ENCODE data around the gene SPATS2L.

Gene SPATS2L

DNA sequence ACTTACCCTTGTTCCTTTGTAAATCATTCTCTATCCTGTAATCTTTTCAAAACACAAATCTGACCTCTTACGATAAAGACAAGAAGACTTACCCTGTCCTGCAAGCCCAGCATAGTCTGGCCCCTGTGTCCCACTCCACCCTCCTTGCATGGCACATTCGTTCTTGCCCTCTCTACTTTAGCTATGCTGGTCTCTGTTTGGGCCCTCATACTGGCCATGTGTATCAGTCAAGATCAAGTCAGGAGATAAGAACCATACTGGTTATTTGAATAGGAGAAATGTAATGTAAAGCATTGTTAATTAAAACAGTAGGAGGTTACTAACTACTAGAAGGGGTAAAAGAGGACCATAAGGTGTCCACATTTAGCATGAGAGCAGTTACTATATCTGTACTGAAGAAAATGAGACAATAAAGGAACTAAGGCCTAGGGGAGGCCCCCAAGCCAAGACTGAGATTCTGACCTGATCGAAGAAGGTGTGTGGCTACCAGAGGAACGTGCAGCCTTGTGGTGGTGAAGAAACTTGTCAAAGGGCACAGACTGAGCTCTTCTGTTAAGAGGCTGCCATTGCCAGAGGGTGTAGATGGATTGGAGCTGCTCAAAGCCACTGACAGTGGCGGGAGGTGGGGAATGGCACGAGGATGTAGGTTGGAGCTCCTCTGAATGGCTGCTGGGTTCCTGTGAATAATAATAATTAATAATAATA lies 122.6 kb downstream of the SPATS2L start:
- no peaks in the 10 kb centered on the region for H3K27me3 ChIP-seq (ENCODE audit: insufficient read depth, low read depth, severe bottlenecking)
- TF ChIP-seq, protein P1, sequence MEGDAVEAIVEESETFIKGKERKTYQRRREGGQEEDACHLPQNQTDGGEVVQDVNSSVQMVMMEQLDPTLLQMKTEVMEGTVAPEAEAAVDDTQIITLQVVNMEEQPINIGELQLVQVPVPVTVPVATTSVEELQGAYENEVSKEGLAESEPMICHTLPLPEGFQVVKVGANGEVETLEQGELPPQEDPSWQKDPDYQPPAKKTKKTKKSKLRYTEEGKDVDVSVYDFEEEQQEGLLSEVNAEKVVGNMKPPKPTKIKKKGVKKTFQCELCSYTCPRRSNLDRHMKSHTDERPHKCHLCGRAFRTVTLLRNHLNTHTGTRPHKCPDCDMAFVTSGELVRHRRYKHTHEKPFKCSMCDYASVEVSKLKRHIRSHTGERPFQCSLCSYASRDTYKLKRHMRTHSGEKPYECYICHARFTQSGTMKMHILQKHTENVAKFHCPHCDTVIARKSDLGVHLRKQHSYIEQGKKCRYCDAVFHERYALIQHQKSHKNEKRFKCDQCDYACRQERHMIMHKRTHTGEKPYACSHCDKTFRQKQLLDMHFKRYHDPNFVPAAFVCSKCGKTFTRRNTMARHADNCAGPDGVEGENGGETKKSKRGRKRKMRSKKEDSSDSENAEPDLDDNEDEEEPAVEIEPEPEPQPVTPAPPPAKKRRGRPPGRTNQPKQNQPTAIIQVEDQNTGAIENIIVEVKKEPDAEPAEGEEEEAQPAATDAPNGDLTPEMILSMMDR (IDR thresholded peaks at IDR 0.05; ENCODE audit: low read depth, low read length), result no peak
- no peak overlapping the region for H3K27ac ChIP-seq
- H3K36me3 ChIP-seq, result no peaks in the 10 kb centered on the region
- no peak overlapping the region for H3K4me3 ChIP-seq (ENCODE audit: low read depth, low read length)
- no peak for DNase-seq
- H3K9me3 ChIP-seq (ENCODE audit: severe bottlenecking), result no peaks in the 10 kb centered on the region

DNA sequence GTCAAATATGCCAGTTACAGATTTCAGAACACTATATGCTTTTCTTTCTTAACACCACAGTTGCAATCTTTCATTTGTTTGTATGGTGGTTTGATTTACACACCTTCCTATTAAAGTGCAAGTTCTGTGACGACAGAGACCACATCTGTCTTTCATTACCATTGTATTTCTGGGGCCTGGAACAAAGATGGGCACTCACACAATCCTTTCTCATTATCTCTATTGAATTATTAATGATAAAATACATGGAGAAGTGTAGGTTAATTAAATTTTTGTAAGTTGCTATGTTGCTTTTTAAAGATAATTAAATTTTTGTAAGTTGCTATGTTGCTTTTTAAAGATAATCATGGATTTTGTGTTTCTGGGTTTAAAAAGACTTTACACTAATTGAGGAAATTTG lies 123.5 kb downstream of the SPATS2L start:
- TF ChIP-seq, protein P1 (IDR thresholded peaks at IDR 0.05; ENCODE audit: low read depth, low read length), result no peak
- Histone ChIP-seq H3K27me3 (ENCODE audit: insufficient read depth, low read depth, severe bottlenecking) (no peaks in the 10 kb centered on the region), H3K27ac (no peak overlapping the region), H3K36me3 (no peaks in the 10 kb centered on the region), H3K9me3 (ENCODE audit: severe bottlenecking) (no peaks in the 10 kb centered on the region), H3K4me3 (ENCODE audit: low read depth, low read length) (no peak overlapping the region)
- DNase-seq, result no peak

- TF ChIP-seq, protein P1 (IDR thresholded peaks at IDR 0.05; ENCODE audit: low read depth, low read length), result no peak
Measured at GRCh38 chr2:200431996-200432705, 125.7 kb downstream of the SPATS2L start.

GRCh38 chr2:200435379-200435778 lies 128.9 kb downstream of the SPATS2L start:
- no peak overlapping the region for H3K27ac ChIP-seq
- H3K4me3 ChIP-seq (ENCODE audit: low read depth, low read length), result no peak overlapping the region
- TF ChIP-seq, protein P1 (IDR thresholded peaks at IDR 0.05; ENCODE audit: low read depth, low read length), result no peak
- no peaks in the 10 kb centered on the region for H3K9me3 ChIP-seq (ENCODE audit: severe bottlenecking)
- no peak for DNase-seq
- H3K27me3 ChIP-seq (ENCODE audit: insufficient read depth, low read depth, severe bottlenecking), result no peaks in the 10 kb centered on the region
- H3K36me3 ChIP-seq, result no peaks in the 10 kb centered on the region

More at GRCh38 chr2:200431996-200432705, 125.7 kb downstream of the SPATS2L start:
- no peak overlapping the region for H3K27ac ChIP-seq
- no peak overlapping the region for H3K4me3 ChIP-seq (ENCODE audit: low read depth, low read length)
- H3K36me3 ChIP-seq, result no peaks in the 10 kb centered on the region
- H3K9me3 ChIP-seq (ENCODE audit: severe bottlenecking), result no peaks in the 10 kb centered on the region
- no peak for DNase-seq
- H3K27me3 ChIP-seq (ENCODE audit: insufficient read depth, low read depth, severe bottlenecking), result no peaks in the 10 kb centered on the region

- DNase-seq, result no peak
- no peak overlapping the region for H3K4me3 ChIP-seq (ENCODE audit: low read depth, low read length)
- H3K27me3 ChIP-seq (ENCODE audit: insufficient read depth, low read depth, severe bottlenecking), result no peaks in the 10 kb centered on the region
- TF ChIP-seq, protein P1 (IDR thresholded peaks at IDR 0.05; ENCODE audit: low read depth, low read length), result no peak
- H3K27ac ChIP-seq, result no peak overlapping the region
- H3K9me3 ChIP-seq (ENCODE audit: severe bottlenecking), result no peaks in the 10 kb centered on the region
- H3K36me3 ChIP-seq, result peaks cover 6% of the 10 kb centered on the region; the same call in 1 of the 2 replicates
Measured at GRCh38 chr2:200438251-200438650, 131.8 kb downstream of the SPATS2L start.

All from WERI-Rb-1 (cell line).